Left colon (tissue), 2 donors: ENCODE results near the gene PPM1H. TPM values are rescaled to one million over a fixed set of nuclear protein-coding genes. Genes with fewer than 3 reads are reported as not detected.
"Not testable (repeated sequence)": the region's sequence is repeated elsewhere in the genome, so short reads cannot be mapped to it uniquely, and the experiment has no call there.

Experiments
- ATAC-seq: fragments of 200-7000 bp; cut with Tn5 transposase; one replicate; pipeline ENCODE4 v1.9.1; 2020; ENCODE audit warnings: mild to moderate bottlenecking, moderate library complexity
- DNase-seq, 2 donors: peaks; one replicate each; pipeline ENCODE4 v3.0.0-alpha.2; 2020
- intact Hi-C, 2 donors: fragments of 100-400 bp; cut with DNase I in 1 of 2; cut with micrococcal nuclease in 1 of 2; formaldehyde crosslinking; loops; one replicate each; pipeline versions ENCODE4 v1.11.2 to v1.14.0; 2022; cut with DNase I, micrococcal nuclease
- long read RNA-seq: library from polyadenylated mRNA; unstranded; transcript quantifications from one replicate; pipeline ENCODE4 v2.0.0, GENCODE V29; 2021
- total RNA-seq, 2 donors: library from RNA; stranded (reverse); fragmentation: NEBNext Ultra II Directional; extraction: Animal tissue kit (Norgen Biotek cat#: 25700); gene quantifications; one replicate each; pipeline ENCODE4 v1.2.1, GENCODE V29; 2021
- donor health status: DM: no; HTN: no; CAD: no.
- donor health status: DM: yes; HTN: yes; CAD: no.

PPM1H gene, protein sequence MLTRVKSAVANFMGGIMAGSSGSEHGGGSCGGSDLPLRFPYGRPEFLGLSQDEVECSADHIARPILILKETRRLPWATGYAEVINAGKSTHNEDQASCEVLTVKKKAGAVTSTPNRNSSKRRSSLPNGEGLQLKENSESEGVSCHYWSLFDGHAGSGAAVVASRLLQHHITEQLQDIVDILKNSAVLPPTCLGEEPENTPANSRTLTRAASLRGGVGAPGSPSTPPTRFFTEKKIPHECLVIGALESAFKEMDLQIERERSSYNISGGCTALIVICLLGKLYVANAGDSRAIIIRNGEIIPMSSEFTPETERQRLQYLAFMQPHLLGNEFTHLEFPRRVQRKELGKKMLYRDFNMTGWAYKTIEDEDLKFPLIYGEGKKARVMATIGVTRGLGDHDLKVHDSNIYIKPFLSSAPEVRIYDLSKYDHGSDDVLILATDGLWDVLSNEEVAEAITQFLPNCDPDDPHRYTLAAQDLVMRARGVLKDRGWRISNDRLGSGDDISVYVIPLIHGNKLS
- 1 to 10 TPM; 7.6 to 7.9 TPM for total RNA-seq
- long read RNA-seq, partial matches to known transcripts: 2 of 8 reads
- long read RNA-seq, other reads (novel, unspliced or antisense): 6 of 8 reads

DNA sequence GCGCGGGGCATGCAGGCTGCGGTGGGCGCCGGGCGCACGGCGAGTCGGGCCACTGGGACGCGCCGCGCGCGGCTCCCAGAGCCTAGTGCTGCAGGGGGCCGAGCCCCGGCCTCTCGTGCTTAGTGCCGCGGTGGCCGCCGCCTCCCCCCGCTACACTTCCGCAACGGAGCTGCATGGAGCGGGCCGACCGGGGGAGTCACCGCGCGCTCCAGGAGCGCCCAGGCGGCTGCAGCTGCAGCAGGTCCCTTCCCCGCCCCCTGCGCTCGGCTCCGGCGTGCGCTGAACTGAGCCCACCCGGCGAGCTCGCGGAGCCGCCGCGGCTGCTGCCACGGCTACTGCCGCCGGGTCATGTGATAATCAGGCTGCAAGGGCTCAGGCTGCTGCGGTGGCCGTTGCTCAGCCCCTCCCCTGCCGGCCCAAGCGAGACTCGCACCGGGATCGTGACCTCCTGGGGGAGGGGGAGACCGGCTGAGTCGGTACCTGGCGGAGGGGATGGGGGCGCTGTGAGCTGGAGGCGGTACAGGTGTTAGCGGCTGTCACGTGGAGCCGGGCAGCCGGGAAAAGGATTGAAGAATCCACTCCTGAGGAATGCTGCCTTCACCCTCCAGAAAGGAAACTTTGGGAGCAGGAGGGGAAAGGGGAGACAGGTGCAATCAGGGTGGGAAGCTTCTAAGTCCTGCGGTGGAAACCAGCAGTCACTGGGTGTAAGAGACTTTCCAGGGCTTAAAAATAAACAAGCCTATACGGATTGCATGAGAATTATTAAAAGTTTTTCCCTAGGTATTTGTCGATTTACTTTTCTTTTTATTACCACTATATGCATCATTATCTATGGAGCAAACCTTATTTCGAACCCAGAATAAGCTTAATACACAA is at the start of gene PPM1H:
Gene PPM1H (minus strand): TSS at position 352 of the 876 bp plus-strand sequence. CDS start 414 bp downstream, outside the sequence.
- peak; percentile 86 for DNase-seq
- intact Hi-C loops: no loop called here
- ATAC-seq: peak; percentile 94

DNA sequence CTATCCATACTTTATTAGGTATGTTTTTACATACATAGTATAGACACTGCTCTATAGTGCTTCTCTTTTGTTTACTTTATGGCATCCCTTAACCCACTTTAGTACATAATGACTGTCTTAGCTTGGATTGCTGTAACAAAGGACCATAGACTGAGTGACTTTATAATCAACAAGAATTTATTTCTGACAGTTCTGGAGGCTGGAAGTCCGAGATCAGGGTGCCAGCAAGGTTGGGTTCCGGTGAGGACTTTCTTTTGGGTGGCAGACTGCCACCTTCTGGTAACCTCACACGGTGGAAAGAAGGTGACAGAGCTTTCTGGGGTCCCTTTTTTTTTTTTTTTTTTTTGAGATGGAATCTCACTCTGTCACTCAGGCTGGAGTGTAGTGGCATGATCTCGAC is 48.6 kb upstream of the PPM1H start:
- ATAC-seq (peak; percentile 41), DNase-seq (peak in 1 of 2 donors; percentile 7)
- intact Hi-C loops: no loop called here

DNA sequence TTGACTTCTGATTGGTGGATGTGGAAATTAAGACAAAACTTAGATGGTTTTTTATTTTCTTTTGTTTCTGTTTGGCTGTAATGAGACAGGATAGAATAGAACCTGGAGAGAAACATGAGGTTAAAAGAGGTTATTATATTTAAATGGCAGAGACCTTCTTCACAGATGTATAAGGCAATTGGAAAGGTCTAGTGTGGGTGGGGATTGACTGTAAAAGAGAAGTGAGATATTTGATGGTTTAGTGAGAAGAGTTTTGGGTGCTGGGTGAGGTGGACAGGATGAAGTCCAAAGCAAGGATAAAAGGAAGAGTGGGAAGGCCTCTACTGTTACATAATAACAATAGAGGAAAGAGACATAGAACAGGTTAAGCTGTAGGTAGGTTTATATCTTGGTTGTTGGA is 43.8 kb upstream of the PPM1H start:
- intact Hi-C loops: no loop called here
- DNase-seq: no peak
- no peak for ATAC-seq

DNA sequence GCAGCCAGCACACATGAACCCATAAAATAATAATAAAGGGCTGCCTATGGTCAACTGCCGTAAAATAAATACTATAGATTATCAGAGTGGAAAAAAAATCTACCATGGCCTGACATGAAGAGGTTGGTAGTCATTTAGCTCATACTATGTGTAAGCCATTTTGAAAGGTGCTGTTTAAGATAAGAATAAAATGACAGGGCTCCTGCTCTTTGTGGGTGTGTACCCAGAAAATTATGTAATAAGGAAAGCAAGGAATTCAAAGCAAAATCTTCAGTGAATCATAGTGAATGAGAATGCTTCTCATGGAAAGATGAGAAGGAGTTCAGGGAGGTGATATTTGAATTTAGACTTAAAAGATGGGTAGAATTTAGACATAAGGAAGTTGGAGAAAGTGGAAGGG is 42.9 kb upstream of the PPM1H start:
- ATAC-seq: no peak
- intact Hi-C loops: no loop called here

DNA sequence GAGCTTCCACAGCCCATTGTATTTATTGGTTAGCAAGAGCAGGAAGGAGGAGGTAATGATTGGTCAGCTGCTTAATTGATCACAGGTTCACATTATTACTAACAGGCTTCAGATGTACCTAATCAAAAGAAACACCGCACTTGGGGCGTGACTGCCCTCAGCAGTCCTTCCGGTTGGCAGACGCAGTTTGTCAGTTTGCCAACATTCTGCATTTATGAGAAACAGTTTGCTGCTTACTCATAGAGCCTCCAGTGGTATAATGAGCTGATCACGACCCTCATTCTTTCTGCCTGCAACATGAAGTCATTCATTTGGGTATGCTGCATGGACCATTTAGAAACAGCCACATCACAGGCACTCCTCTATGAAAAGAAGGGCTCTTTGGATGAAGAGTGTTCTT is 42.5 kb upstream of the PPM1H start:
- ATAC-seq (no peak), DNase-seq (peak; percentile 43 to 44)
- intact Hi-C loops: no loop called here

More for the DNA sequence above, 42.9 kb upstream of the PPM1H start:
- DNase-seq: no peak

DNA sequence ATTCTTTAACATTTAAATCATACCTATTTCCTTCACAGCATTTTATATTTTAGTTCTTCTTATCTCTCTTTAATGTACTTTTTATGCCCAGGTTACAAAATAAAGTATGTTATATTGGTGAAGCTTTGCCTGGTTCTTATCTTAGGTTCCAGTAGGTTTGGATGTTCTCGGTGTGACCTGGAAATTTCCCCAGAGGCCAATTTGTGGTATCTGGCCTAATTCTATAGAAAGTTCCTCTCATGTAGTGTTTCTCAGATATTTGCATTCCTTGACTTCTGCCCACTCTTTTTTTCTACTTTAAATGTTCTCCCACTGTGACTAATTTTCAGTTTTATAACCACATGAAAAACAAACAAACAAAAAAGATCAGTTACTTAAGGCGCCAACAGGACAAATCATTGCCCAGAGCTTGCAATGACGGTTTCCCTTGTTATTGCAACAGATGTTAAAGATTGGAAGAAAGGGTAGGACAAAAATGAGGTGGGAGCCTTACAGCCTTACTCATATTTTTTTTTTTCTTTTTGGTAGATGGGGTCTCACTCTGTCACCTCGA is 41.2 kb upstream of the PPM1H start:
- DNase-seq (no peak), ATAC-seq (no peak)
- intact Hi-C loops: no loop called here

DNA sequence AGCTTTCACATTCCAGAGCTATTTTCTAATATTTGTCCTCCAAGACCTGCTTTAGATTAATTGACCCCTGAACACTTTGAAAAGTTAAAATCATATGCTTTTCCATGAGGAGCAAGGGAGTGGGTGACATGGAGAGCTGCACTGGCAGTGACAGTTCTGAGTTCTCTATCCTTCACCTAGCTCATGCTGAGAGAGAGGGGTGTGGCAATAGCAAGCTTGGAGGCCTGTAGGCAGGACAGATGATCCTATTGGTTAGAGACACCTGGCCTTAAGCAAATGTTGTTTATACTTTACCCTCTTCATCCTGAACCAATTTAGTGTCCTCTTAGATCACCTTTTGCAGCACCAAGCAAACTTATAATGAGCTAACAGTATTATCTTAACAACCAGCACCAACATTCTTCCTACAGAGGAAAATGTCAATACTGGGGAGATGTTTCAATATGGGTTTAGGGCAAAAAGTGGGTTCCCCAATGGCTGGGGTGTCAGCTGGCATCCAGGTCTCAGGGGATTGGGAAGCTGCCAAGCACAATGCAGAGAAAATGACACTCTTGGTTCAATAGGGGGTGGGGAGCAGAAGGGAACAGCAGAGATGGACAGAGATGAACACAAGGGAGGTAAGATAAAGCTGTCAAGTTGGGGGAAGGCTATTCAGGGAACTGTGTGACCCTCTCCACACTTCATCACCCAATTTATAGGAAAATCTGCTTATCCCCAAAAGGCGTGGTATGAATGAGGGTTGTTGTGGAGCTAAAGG is 37.0 kb upstream of the PPM1H start:
- peak; percentile 84 for ATAC-seq
- intact Hi-C loops: no loop called here

DNA sequence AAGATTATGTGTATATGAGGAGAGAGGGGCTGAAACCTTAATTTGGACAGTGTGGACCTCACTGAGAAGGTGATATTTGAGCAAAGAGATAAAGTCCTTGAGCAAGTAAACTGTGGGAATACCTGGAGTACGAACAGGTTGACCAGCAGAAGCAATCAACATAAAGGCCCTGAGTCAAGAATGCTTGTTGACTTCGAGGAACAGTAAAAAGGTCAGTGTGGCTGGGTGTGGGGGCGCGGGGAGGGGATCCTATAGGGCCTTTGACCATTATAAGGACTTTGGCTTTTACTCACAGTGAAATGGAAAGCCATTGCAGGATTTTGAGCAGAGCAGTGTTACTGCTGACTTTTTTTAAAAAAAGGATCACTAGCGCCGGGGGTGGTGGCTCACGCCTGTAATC is 34.7 kb upstream of the PPM1H start:
- DNase-seq: no peak
- ATAC-seq: no peak
- intact Hi-C loops: no loop called here

More for the DNA sequence above, 37.0 kb upstream of the PPM1H start:
- DNase-seq: no peak

DNA sequence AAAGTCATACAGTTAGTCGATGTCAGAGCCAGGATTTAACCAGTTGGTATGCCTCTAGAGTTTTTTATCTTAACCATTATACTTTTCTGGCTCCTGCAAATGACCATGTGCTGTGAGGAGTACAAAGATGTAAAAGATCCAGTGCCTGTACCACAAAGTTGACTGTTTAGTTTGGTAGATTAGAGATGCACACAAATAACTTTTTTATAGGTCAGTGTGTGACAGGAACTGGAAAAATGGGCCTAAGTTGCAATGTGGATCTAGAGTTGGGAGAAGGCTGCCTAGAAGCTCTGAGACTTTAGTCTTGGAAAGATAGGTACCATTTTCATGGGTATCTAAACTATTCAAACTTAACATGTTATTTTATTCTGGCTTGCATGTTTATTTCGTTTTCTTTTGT is 32.8 kb upstream of the PPM1H start:
- no peak for ATAC-seq

DNA sequence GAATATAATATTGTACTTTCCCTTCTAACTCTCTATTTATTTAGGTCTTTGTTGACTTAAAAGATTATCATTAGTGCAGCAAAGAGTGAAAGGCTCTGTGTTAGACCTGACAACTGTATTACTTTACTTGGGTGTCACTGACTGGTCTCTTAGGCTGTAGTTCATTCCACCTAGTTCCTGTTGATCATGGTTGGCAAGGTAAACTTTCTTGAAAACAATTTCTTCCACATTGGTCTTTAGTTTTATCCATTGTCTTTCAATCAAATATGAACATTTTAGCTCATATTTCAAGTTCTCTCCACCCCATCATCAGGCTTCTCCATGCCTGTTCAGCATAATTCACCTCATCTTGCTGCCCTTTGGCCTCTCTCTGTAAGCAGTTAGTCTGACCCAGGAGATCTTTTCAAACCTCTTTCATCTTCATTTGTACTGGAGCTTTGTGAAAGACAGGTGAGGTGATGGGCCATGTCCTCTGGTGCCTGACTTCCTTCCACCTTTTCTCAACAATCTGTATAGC is 32.1 kb upstream of the PPM1H start:
- DNase-seq: no peak
- peak; percentile 39 for ATAC-seq
- intact Hi-C loops: no loop called here

More for the DNA sequence above, 32.8 kb upstream of the PPM1H start:
- no peak for DNase-seq
- intact Hi-C loops: no loop called here

DNA sequence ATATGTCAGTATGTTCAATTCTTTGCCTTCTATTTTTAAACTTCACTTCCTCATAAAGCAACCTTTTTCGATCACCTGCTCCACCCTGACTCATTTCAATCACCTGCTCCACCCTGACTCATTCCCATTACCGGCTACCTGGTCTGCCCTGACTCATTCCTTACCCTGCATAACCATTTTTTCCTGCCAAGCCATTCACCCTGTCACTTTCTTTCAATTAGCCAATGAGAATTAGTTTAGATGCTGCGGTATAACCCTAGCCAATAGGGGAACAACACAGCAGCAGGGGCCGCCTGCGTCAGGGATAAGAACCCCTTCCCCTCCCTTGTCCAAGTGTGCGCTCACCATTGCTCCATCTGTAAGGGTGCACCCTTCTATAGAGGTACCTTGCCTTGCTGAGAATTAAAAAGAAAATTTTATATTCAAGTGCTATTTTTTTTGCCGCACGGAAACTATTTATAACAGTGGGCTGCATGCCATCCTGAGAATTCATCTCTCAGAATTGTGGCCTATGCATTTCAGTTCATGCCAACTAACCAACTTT is 31.6 kb upstream of the PPM1H start:
- ATAC-seq (peak; percentile 97), DNase-seq (peak; percentile 13 to 45)
- intact Hi-C loops: not testable (repeated sequence)

DNA sequence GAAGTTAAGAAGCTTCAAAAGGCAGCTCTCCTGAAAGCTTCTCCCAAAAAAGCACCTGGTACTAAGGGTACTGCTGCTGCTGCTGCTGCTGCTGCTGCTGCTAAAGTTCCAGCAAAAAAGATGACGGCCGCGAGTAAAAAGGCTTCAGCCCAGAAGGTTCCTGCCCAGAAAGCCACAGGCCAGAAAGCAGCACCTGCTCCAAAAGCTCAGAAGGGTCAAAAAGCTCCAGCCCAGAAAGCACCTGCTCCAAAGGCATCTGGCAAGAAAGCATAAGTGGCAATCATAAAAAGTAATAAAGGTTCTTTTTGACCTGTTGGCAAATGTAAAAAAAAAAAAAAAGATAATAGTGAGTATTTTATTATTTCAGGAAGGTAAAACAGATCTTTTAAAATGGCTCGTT is 30.8 kb upstream of the PPM1H start:
- DNase-seq: peak in 1 of 2 donors; percentile 9
- intact Hi-C loops: not testable (repeated sequence)
- peak; percentile 61 for ATAC-seq

DNA sequence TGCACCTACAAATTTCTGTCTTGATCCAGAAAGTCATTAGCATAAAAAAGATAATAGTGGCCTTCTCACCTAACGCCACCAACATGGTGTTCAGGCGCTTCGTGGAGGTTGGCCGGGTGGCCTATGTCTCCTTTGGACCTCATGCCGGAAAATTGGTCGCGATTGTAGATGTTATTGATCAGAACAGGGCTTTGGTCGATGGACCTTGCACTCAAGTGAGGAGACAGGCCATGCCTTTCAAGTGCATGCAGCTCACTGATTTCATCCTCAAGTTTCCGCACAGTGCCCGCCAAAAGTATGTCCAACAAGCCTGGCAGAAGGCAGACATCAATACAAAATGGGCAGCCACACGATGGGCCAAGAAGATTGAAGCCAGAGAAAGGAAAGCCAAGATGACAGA is 30.3 kb upstream of the PPM1H start:
- DNase-seq, ATAC-seq, intact Hi-C loops: not testable (repeated sequence)

DNA sequence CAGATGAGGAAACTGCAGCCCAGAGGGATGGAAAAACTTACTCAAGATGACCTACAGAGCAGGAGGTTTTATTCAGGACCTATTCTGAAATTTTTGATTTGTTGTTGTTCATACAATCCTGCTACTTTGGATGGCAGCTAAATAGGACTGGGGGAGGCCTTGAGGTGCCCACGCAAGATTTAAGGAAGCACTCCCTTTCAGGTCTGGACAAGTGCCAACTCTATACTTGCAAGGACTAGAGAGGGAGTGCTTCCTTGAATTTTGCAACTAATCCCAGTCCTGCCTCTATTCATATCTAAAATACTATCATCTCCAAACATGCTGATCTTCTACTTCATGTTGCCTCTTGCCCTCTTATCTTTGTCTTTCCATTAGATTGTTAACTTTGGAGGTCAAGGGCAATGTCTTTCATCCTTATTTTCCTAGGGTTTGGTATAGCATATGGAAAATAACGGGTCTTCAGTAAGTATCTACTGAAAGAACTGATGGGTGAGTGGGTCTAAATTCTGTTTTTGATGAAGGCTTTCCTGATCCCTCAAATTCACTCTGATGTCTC is 28.6 kb upstream of the PPM1H start:
- DNase-seq (no peak), ATAC-seq (no peak)
- intact Hi-C loops: no loop called here

DNA sequence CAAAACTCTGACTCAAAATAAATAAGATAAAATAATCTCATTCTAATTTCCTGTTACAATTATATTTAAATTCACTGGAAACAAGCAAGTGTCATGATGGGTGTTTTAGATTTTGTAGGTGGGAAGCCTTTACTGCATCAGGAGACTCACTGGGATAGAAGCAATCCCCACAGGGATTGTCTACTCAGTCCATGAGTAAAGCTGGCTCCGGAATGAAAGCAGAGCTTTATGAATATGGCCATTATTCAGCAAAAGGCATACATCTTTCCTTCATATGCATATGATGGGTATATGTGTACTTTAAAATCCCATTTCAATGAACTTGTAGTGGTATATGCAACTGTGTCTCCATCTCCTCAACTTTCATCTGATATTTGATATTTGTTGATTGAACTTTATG is 25.4 kb upstream of the PPM1H start:
- intact Hi-C loops: no loop called here
- ATAC-seq (no peak), DNase-seq (no peak)

DNA sequence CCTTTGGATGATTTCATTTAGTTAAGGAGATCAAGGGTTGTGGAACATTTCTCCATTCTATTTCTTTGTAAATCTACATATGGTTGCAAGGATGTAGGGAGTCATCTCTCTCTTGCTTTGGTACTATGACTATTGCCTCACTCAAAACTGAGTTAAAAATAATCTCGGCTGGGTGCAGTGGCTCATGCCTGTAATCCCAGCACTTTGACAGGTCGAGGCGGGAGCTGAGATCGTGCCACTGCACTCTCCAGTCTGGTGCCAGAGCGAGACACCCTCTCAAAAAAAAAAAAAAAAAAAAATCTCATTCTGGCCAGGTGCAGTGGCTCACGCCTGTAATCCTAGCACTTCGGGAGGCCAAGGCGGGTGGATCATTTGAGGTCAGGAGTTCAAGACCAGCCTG is 24.8 kb upstream of the PPM1H start:
- ATAC-seq: no peak
- intact Hi-C loops: no loop called here
- DNase-seq: no peak

DNA sequence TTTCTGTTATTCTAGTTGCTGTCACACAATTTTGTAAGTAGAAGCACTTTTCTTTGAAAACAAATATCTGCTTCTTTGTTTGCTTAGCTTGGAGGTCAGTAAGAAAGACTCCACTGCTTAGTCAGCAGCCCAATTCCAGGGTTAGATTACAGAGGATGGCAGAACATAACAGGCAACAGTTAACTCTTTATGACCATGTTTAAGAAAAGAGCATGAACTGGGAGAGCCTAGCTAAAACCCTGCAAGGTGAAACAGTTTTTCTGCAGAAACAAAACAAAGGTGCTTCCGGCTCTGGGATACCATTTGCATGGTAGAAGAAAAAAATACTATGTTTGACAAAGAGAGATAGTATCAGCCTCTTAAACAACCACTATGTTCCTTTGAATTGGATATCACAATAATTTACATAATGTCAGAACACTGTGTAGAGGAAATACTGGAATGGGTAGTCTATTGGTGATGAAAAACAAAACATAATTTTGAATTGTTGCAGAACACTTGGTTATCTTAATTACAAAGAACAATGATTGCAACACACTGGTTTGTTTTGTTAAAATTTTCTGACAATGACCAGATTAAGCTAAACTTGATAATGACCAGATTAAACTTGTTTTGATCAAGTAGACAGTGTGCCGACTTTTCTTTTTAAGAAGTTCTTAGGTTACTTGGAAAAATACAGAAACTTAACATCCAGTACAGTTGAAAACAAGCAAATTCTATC is 22.4 kb upstream of the PPM1H start:
- ATAC-seq (no peak), DNase-seq (no peak)
- intact Hi-C loops: no loop called here
